RWPE1 (cell line): Measurements from ENCODE around the gene VSIG8.

Experiments used
- CTCF ChIA-PET: fragments of 350-600 bp; sonication (Branson Sonifier 250); formaldehyde crosslinking; extraction: SDS; loops from one replicate; lab custom pipeline; 2021; lab: Yijun Ruan, JAX
- POLR2A ChIA-PET: fragments of 400-600 bp; formaldehyde crosslinking; extraction: SDS; loops from one replicate; lab custom pipeline; 2020; ENCODE audit warnings: antibody characterized with exemption; ENCODE audit not compliant: low non-redundant PET; lab: Yijun Ruan, JAX
- DNase-seq: peaks from one replicate; pipeline ENCODE4 v3.0.0; 2012; ENCODE audit warnings: low spot score
- H3K27ac ChIP-seq: fragments of 450-650 bp; 2 replicates; pipeline ENCODE4 v1.5.1; 2017
- CTCF ChIP-seq: fragments of 450-650 bp; conservative IDR thresholded peaks from 2 replicates; pipeline ENCODE4 v1.5.1; 2017; ENCODE audit warnings: low read depth, mild to moderate bottlenecking

Gene VSIG8

GRCh38 chr1:159817276-159818041, 45.0 kb downstream of the VSIG8 start:
- DNase-seq: peak; percentile 5
- no peak for TF ChIP-seq CTCF
- ChIA-PET POLR2A (no interaction called here), CTCF (interaction anchor here (1.1 kb wide), 1 partner anchor 18 kb away, joined by 4 read pairs; no protein-coding TSS in a partner anchor)
- H3K27ac ChIP-seq: 0 out of 2 replicates have a peak overlapping the region, but pooled peaks have one; percentile 30

- CTCF ChIA-PET: no interaction called here
- no peak for DNase-seq
- POLR2A ChIA-PET: no interaction called here
- TF ChIP-seq CTCF: no peak
- no peak overlapping the region for H3K27ac ChIP-seq
These were observed 46.5 kb downstream of the VSIG8 start for GRCh38 chr1:159815926-159816325.

GRCh38 chr1:159804924-159805323, 57.5 kb downstream of the VSIG8 start:
- peak; percentile 24 for DNase-seq
- no peak overlapping the region for H3K27ac ChIP-seq
- POLR2A ChIA-PET: no interaction called here
- no peak for TF ChIP-seq CTCF
- CTCF ChIA-PET: interaction anchor here (0.9 to 1.2 kb wide), 2 partner anchors 8 to 25 kb away, joined by 3 to 5 read pairs; no protein-coding TSS in a partner anchor
